Esophagus muscularis mucosa (tissue), 3 donors: ENCODE data around the gene KRT5.

ENCODE experiments used
- POLR2A ChIP-seq: fragments of 450-650 bp; IDR thresholded peaks from one replicate; pipeline ENCODE4 v1.6.1; 2017; ENCODE audit warnings: antibody characterized with exemption, moderate library complexity, mild to moderate bottlenecking, low read depth
- TF ChIP-seq, protein P1 (sequence below), 3 experiments: fragments of 200-600 bp in 2 of 3; fragments of 450-650 bp in 1 of 3; sonication (generic) in 2 of 3; IDR thresholded peaks; one replicate each; pipeline ENCODE4 v1.5.1; 2017 to 2019; ENCODE audit warnings: antibody characterized with exemption in 3 of 3, mild to moderate bottlenecking in 2 of 3, moderate library complexity in 1 of 3

- TF ChIP-seq, protein P1, sequence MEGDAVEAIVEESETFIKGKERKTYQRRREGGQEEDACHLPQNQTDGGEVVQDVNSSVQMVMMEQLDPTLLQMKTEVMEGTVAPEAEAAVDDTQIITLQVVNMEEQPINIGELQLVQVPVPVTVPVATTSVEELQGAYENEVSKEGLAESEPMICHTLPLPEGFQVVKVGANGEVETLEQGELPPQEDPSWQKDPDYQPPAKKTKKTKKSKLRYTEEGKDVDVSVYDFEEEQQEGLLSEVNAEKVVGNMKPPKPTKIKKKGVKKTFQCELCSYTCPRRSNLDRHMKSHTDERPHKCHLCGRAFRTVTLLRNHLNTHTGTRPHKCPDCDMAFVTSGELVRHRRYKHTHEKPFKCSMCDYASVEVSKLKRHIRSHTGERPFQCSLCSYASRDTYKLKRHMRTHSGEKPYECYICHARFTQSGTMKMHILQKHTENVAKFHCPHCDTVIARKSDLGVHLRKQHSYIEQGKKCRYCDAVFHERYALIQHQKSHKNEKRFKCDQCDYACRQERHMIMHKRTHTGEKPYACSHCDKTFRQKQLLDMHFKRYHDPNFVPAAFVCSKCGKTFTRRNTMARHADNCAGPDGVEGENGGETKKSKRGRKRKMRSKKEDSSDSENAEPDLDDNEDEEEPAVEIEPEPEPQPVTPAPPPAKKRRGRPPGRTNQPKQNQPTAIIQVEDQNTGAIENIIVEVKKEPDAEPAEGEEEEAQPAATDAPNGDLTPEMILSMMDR (IDR thresholded peaks at IDR 0.05) = no peak
- no peak for TF ChIP-seq POLR2A
Measured at GRCh38 chr12:52542157-52542556, 22.0 kb upstream of the KRT5 start.
